GM10248 (cell line): ENCODE data around the gene IGF2.

Experiments
- CTCF ChIA-PET: fragments of 300-600 bp; sonication (Branson Sonifier 250); formaldehyde crosslinking; extraction: SDS; loops from one replicate; lab custom pipeline; 2021; ENCODE audit warnings: antibody characterized with exemption; lab: Yijun Ruan, JAX
- POLR2A ChIA-PET: fragments of 350-650 bp; sonication (Branson Sonifier 250); formaldehyde crosslinking; extraction: SDS; loops from one replicate; lab custom pipeline; 2020; ENCODE audit warnings: antibody characterized with exemption; lab: Yijun Ruan, JAX
- DNase-seq: peaks from one replicate; pipeline ENCODE4 v3.0.0; 2012; ENCODE audit errors: extremely low spot score
- TF ChIP-seq, protein P1 (sequence below): IDR thresholded peaks from 2 replicates; pipeline ENCODE4 v1.5.1; 2012; ENCODE audit warnings: mild to moderate bottlenecking, low read depth; ENCODE audit errors: extremely low read depth, missing control alignments, control extremely low read depth

Gene IGF2

GRCh38 chr11:2090172-2091111 lies 48.7 kb downstream of the IGF2 start:
- ChIA-PET POLR2A (no interaction called here), CTCF (interaction anchor here (1.1 kb wide), 1 partner anchor 9 kb away, joined by 3 read pairs; no protein-coding TSS in a partner anchor)
- no peak for DNase-seq
- TF ChIP-seq, protein P1, sequence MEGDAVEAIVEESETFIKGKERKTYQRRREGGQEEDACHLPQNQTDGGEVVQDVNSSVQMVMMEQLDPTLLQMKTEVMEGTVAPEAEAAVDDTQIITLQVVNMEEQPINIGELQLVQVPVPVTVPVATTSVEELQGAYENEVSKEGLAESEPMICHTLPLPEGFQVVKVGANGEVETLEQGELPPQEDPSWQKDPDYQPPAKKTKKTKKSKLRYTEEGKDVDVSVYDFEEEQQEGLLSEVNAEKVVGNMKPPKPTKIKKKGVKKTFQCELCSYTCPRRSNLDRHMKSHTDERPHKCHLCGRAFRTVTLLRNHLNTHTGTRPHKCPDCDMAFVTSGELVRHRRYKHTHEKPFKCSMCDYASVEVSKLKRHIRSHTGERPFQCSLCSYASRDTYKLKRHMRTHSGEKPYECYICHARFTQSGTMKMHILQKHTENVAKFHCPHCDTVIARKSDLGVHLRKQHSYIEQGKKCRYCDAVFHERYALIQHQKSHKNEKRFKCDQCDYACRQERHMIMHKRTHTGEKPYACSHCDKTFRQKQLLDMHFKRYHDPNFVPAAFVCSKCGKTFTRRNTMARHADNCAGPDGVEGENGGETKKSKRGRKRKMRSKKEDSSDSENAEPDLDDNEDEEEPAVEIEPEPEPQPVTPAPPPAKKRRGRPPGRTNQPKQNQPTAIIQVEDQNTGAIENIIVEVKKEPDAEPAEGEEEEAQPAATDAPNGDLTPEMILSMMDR, result no peak

GRCh38 chr11:2089536-2090165 lies 49.5 kb downstream of the IGF2 start:
- DNase-seq, result peak; percentile 50
- CTCF ChIA-PET, result interaction anchor here (1.1 kb wide), 1 partner anchor 9 kb away, joined by 3 read pairs; no protein-coding TSS in a partner anchor
- POLR2A ChIA-PET, result no interaction called here
- TF ChIP-seq, protein P1, result no peak

GRCh38 chr11:2088746-2089535 lies 50.2 kb downstream of the IGF2 start:
- POLR2A ChIA-PET, result no interaction called here
- TF ChIP-seq, protein P1, result no peak
- CTCF ChIA-PET, result interaction anchor here (1.1 kb wide), 1 partner anchor 10 kb away, joined by 3 read pairs; no protein-coding TSS in a partner anchor
- peak; percentile 29 for DNase-seq

GRCh38 chr11:2088284-2088683 lies 50.9 kb downstream of the IGF2 start:
- TF ChIP-seq, protein P1, result no peak
- POLR2A ChIA-PET, result no interaction called here
- CTCF ChIA-PET, result interaction anchor here (1.2 kb wide), 1 partner anchor 63 kb away, joined by 3 read pairs; no protein-coding TSS in a partner anchor
- DNase-seq, result no peak

DNA sequence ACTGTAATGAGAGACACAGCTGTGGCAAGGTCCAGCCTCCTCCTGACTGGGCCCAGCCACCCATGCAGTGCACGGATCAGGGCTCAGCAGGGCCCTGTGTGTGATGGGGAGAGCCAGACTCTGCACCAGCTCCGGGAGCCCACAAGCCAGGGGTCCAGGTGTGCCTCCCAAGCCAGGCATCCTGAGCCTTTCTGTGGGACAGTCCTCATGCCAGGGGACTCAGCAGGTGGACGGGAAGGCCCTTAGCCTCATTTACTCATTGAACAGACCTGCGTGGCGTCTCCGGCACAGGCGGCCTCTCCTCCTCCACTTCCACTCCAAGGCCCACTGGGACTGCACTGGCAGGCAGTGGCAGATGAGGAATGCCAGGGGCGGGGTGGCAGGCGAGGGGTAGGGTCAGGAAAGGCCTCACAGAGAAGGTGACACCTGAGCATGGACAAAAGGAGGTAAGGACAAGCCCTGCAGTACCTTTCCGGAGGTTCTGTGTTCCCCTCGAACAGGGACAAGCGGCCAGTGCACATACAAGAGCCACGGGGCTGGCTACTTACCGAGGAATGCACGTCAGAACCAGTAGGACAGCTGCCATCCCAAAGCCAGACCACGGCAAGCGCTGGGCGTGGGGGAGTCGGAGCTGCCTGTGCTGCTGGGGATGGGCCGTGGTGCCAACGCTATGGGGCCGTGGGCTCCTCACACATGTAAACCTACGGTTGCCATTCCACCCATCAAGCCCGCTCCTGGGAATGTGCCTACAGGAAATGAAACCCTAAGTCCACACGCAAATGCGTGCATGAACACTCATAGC lies 52.7 kb downstream of the IGF2 start:
- TF ChIP-seq, protein P1, result no peak
- CTCF ChIA-PET, result no interaction called here
- DNase-seq, result no peak
- POLR2A ChIA-PET, result no interaction called here
